Measurements from ENCODE around the gene HEATR5A. TPM values are rescaled to one million over a fixed set of nuclear protein-coding genes. Genes with fewer than 3 reads are reported as not detected.
"Not testable (repeated sequence)": the region's sequence is repeated elsewhere in the genome, so short reads cannot be mapped to it uniquely, and the experiment has no call there.

HEATR5A gene
- total and polyA plus RNA-seq, 2 experiments from 2014 or later, result 23.2 to 31.7 TPM

- Histone ChIP-seq H3K27me3 (no peaks in the 10 kb centered on the region), H3K27ac (no peak overlapping the region), H3K4me1 (ENCODE audit: low read depth) (no peaks in the 10 kb centered on the region), H3K36me3 (no peaks in the 10 kb centered on the region), H3K4me3 (no peak overlapping the region), H3K9me3 (ENCODE audit: low read depth) (no peaks in the 10 kb centered on the region)
- no peak for DNase-seq (ENCODE audit: low read depth in 1 of 2, low spot score in 1 of 2)
- TF ChIP-seq CTCF (IDR thresholded peaks at IDR 0.05; ENCODE audit: low read depth, low read length), result no peak
Measured at GRCh38 chr14:31261523-31261858, 158.9 kb downstream of the HEATR5A start.

- H3K27ac ChIP-seq; H3K36me3 ChIP-seq; H3K9me3 ChIP-seq (ENCODE audit: low read depth); H3K4me3 ChIP-seq; DNase-seq (ENCODE audit: low read depth in 1 of 2, low spot score in 1 of 2); H3K4me1 ChIP-seq (ENCODE audit: low read depth); H3K27me3 ChIP-seq: not testable (repeated sequence)
Measured at GRCh38 chr14:31259040-31259435, 161.3 kb downstream of the HEATR5A start.

GRCh38 chr14:31258427-31259039 is 161.8 kb downstream of the HEATR5A start:
- Histone ChIP-seq H3K9me3 (ENCODE audit: low read depth) (no peaks in the 10 kb centered on the region), H3K36me3 (no peaks in the 10 kb centered on the region), H3K27ac (no peak overlapping the region), H3K4me3 (no peak overlapping the region), H3K4me1 (ENCODE audit: low read depth) (no peaks in the 10 kb centered on the region), H3K27me3 (no peaks in the 10 kb centered on the region)
- no peak for DNase-seq (ENCODE audit: low read depth in 1 of 2, low spot score in 1 of 2)
- TF ChIP-seq CTCF (IDR thresholded peaks at IDR 0.05; ENCODE audit: low read depth, low read length), result no peak

- H3K9me3 ChIP-seq (ENCODE audit: low read depth); H3K27me3 ChIP-seq; H3K27ac ChIP-seq; H3K36me3 ChIP-seq; H3K4me1 ChIP-seq (ENCODE audit: low read depth); H3K4me3 ChIP-seq; DNase-seq (ENCODE audit: low read depth in 1 of 2, low spot score in 1 of 2): not testable (repeated sequence)
Measured at GRCh38 chr14:31257554-31258426, 162.6 kb downstream of the HEATR5A start.

GRCh38 chr14:31257244-31257553 is 163.2 kb downstream of the HEATR5A start:
- no peak for TF ChIP-seq CTCF (IDR thresholded peaks at IDR 0.05; ENCODE audit: low read depth, low read length)
- Histone ChIP-seq H3K27ac (no peak overlapping the region), H3K4me1 (ENCODE audit: low read depth) (no peaks in the 10 kb centered on the region), H3K27me3 (no peaks in the 10 kb centered on the region), H3K9me3 (ENCODE audit: low read depth) (no peaks in the 10 kb centered on the region), H3K36me3 (no peaks in the 10 kb centered on the region), H3K4me3 (no peak overlapping the region)
- DNase-seq (ENCODE audit: low read depth in 1 of 2, low spot score in 1 of 2), result no peak

- no peaks in the 10 kb centered on the region for H3K9me3 ChIP-seq (ENCODE audit: low read depth)
- DNase-seq (ENCODE audit: low read depth in 1 of 2, low spot score in 1 of 2), result no peak
- H3K36me3 ChIP-seq, result no peaks in the 10 kb centered on the region
- no peaks in the 10 kb centered on the region for H3K4me1 ChIP-seq (ENCODE audit: low read depth)
- no peak overlapping the region for H3K4me3 ChIP-seq
- no peak overlapping the region for H3K27ac ChIP-seq
- TF ChIP-seq CTCF (IDR thresholded peaks at IDR 0.05; ENCODE audit: low read depth, low read length), result no peak
- H3K27me3 ChIP-seq, result no peaks in the 10 kb centered on the region
Measured at GRCh38 chr14:31256534-31257243, 163.7 kb downstream of the HEATR5A start.

- not testable (repeated sequence) for DNase-seq (ENCODE audit: low read depth in 1 of 2, low spot score in 1 of 2)
Measured at GRCh38 chr14:31255918-31256317, 164.4 kb downstream of the HEATR5A start.

More at GRCh38 chr14:31255918-31256317, 164.4 kb downstream of the HEATR5A start:
- not testable (repeated sequence) for H3K4me3 ChIP-seq; H3K27ac ChIP-seq; H3K9me3 ChIP-seq (ENCODE audit: low read depth); H3K4me1 ChIP-seq (ENCODE audit: low read depth); H3K27me3 ChIP-seq; H3K36me3 ChIP-seq

All from cardiac muscle cell (in vitro differentiated cells and primary cell).